ENCODE data around the gene STK39.

DNA sequence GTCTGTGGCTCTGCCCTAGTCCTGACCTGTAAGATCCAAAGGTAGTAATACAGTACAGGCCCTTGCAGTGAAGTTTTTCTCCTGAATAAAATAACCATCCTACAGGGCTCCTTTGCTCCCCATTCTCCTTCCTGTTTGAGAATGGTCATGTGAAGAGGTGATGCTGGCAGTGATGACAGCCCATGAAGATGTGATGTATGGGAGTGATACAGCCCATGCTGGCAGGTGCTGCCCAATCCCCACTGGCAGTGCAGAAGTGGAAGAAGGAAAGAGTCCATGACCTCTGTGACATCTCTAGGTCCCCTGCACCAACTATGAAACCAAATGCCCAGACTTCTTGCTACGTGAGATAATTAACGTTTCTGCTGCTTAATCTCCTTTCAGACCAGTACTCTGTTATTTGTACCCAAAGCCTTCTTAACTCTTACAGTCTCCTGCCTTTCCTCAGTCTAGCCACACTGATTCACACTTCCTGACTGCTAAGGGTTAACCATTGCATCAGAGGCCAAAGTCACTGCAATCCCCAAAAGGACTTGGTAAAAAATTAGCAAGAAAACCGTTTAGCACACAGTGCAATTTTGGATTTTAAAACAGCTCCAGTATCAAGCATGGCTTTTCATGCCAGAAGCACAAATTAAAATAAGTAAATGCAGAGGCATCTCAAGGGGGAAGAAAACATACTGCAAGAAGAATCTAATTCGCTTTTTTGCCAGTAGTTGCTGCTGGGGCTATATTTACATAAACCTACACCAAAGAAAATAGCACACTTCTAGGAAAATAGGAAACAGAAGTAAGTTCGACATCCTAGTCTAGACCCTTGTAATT, 98.0 kb downstream of the STK39 start:
- TF ChIP-seq CTCF (conservative IDR thresholded peaks at IDR 0.05; ENCODE audit: low read length) (no peak), EZH2phosphoT487 (IDR thresholded peaks at IDR 0.05; ENCODE audit: borderline replicate concordance, low read depth, low read length) (no peak)
